ENCODE data around the gene CNPY1. TPM values are rescaled to one million over a fixed set of nuclear protein-coding genes. Genes with fewer than 3 reads are reported as not detected.
"Not testable (repeated sequence)": the region's sequence is repeated elsewhere in the genome, so short reads cannot be mapped to it uniquely, and the experiment has no call there.

CNPY1 gene
- total RNA-seq, 1 donor: not detected

- DNase-seq (ENCODE audit: low read depth): no peak
- H3K4me3 ChIP-seq (ENCODE audit: low read depth, low read length): no peak overlapping the region
Measured at GRCh38 chr7:155523168-155523675, 23.1 kb downstream of the CNPY1 start.

GRCh38 chr7:155521743-155522398 is 24.5 kb downstream of the CNPY1 start:
- TF ChIP-seq CTCF (IDR thresholded peaks at IDR 0.05; ENCODE audit: insufficient read depth, low read length): no peak
- no peak overlapping the region for H3K4me3 ChIP-seq (ENCODE audit: low read depth, low read length)
- no peak for DNase-seq (ENCODE audit: low read depth)

More at GRCh38 chr7:155523168-155523675, 23.1 kb downstream of the CNPY1 start:
- TF ChIP-seq CTCF (IDR thresholded peaks at IDR 0.05; ENCODE audit: insufficient read depth, low read length): no peak

- no peak for DNase-seq (ENCODE audit: low read depth)
- TF ChIP-seq CTCF (IDR thresholded peaks at IDR 0.05; ENCODE audit: insufficient read depth, low read length): no peak
- H3K4me3 ChIP-seq (ENCODE audit: low read depth, low read length): no peak overlapping the region
Measured at GRCh38 chr7:155521007-155521742, 25.2 kb downstream of the CNPY1 start.

- TF ChIP-seq CTCF (IDR thresholded peaks at IDR 0.05; ENCODE audit: insufficient read depth, low read length): no peak
- DNase-seq (ENCODE audit: low read depth): no peak
- H3K4me3 ChIP-seq (ENCODE audit: low read depth, low read length): no peak overlapping the region
Measured at GRCh38 chr7:155520114-155520513, 26.2 kb downstream of the CNPY1 start.

- DNase-seq (ENCODE audit: low read depth): not testable (repeated sequence)
Measured at GRCh38 chr7:155519358-155519757, 27.0 kb downstream of the CNPY1 start.

GRCh38 chr7:155518633-155519032 is 27.7 kb downstream of the CNPY1 start:
- no peak overlapping the region for H3K4me3 ChIP-seq (ENCODE audit: low read depth, low read length)
- no peak for TF ChIP-seq CTCF (IDR thresholded peaks at IDR 0.05; ENCODE audit: insufficient read depth, low read length)
- DNase-seq (ENCODE audit: low read depth): no peak

More at GRCh38 chr7:155519358-155519757, 27.0 kb downstream of the CNPY1 start:
- H3K4me3 ChIP-seq (ENCODE audit: low read depth, low read length): not testable (repeated sequence)

- H3K4me3 ChIP-seq (ENCODE audit: low read depth, low read length): no peak overlapping the region
- no peak for DNase-seq (ENCODE audit: low read depth)
- no peak for TF ChIP-seq CTCF (IDR thresholded peaks at IDR 0.05; ENCODE audit: insufficient read depth, low read length)
Measured at GRCh38 chr7:155517969-155518368, 28.4 kb downstream of the CNPY1 start.

Measured in fibroblast of the aortic adventitia (primary cell).